SK-N-SH treated with all-trans-retinoic acid at 6 μM for 48 hours (cell line): ENCODE measurements around the gene AEN.
A peak's percentile ranks its signal among the peaks of the same experiment; 100 is the strongest.

Experiments used
- ATAC-seq: fragments of 200-7000 bp; cut with Tn5 transposase; 3 replicates; pipeline ENCODE4 v1.9.1; 2020; ENCODE audit warnings: mild to moderate bottlenecking, moderate library complexity
- ARNTL ChIP-seq: fragments of 450-650 bp; formaldehyde crosslinking; IDR thresholded peaks from 2 replicates; pipeline ENCODE4 v1.5.0; 2020; ENCODE audit warnings: low read depth, mild to moderate bottlenecking, moderate library complexity, borderline replicate concordance
- BACH2 ChIP-seq: fragments of 250-450 bp; sonication (Bioruptor Pico); IDR thresholded peaks from 2 replicates; pipeline ENCODE4 v1.9.0; 2021; ENCODE audit warnings: mild to moderate bottlenecking, borderline replicate concordance
- CSDC2 ChIP-seq: fragments of 250-450 bp; sonication (Bioruptor Pico); IDR thresholded peaks from 2 replicates; pipeline ENCODE4 v1.5.0; 2020; ENCODE audit warnings: mild to moderate bottlenecking, moderate library complexity
- ESRRG ChIP-seq: fragments of 250-450 bp; sonication (Bioruptor Pico); IDR thresholded peaks from 2 replicates; pipeline ENCODE4 v1.6.1; 2021; ENCODE audit warnings: mild to moderate bottlenecking
- ISL1 ChIP-seq: fragments of 250-450 bp; sonication (Bioruptor Pico); IDR thresholded peaks from 2 replicates; pipeline ENCODE4 v2.1.2; 2022; ENCODE audit warnings: mild to moderate bottlenecking, moderate library complexity
- OSR1 ChIP-seq: fragments of 250-450 bp; sonication (Bioruptor Pico); IDR thresholded peaks from 2 replicates; pipeline ENCODE4 v1.8.0; 2022; ENCODE audit warnings: moderate library complexity, mild to moderate bottlenecking, inconsistent platforms
- PPARA ChIP-seq: fragments of 250-450 bp; sonication (Bioruptor Pico); IDR thresholded peaks from 2 replicates; pipeline ENCODE4 v1.5.0; 2020; ENCODE audit warnings: mild to moderate bottlenecking, borderline replicate concordance
- RARB ChIP-seq: fragments of 250-450 bp; sonication (Bioruptor Pico); IDR thresholded peaks from 2 replicates; pipeline ENCODE4 v1.8.0; 2021; ENCODE audit warnings: mild to moderate bottlenecking, moderate library complexity
- SNAI2 ChIP-seq: fragments of 250-450 bp; sonication (Bioruptor Pico); IDR thresholded peaks from 2 replicates; pipeline ENCODE4 v1.5.0; 2020; ENCODE audit warnings: mild to moderate bottlenecking, moderate library complexity
- TCF4 ChIP-seq: fragments of 250-450 bp; sonication (Bioruptor Pico); IDR thresholded peaks from 2 replicates; pipeline ENCODE4 v1.8.0; 2021; ENCODE audit warnings: mild to moderate bottlenecking, moderate library complexity, borderline replicate concordance
- TOX ChIP-seq: fragments of 250-450 bp; sonication (Bioruptor Pico); IDR thresholded peaks from 2 replicates; pipeline ENCODE4 v1.8.0; 2021; ENCODE audit warnings: mild to moderate bottlenecking, moderate library complexity, borderline replicate concordance
- ZC3H10 ChIP-seq: fragments of 250-450 bp; sonication (Bioruptor Pico); IDR thresholded peaks from 2 replicates; pipeline ENCODE4 v1.5.1; 2021; ENCODE audit warnings: mild to moderate bottlenecking, moderate library complexity
- ZFP3 ChIP-seq: fragments of 250-450 bp; sonication (Bioruptor Pico); IDR thresholded peaks from 2 replicates; pipeline ENCODE4 v1.5.0; 2020; ENCODE audit warnings: mild to moderate bottlenecking, moderate library complexity
- ZFP30 ChIP-seq: fragments of 450-650 bp; formaldehyde crosslinking; IDR thresholded peaks from 2 replicates; pipeline ENCODE4 v1.5.0; 2022; ENCODE audit warnings: mild to moderate bottlenecking, moderate library complexity
- ZNF565 ChIP-seq: fragments of 450-650 bp; formaldehyde crosslinking; conservative IDR thresholded peaks from 2 replicates; pipeline ENCODE4 v1.5.0; 2020; ENCODE audit warnings: low read depth, mild to moderate bottlenecking, moderate library complexity
- ZNF70 ChIP-seq: fragments of 450-650 bp; formaldehyde crosslinking; IDR thresholded peaks from 2 replicates; pipeline ENCODE4 v1.5.0; 2020; ENCODE audit warnings: mild to moderate bottlenecking, moderate library complexity
- ZNF8 ChIP-seq: fragments of 450-650 bp; formaldehyde crosslinking; IDR thresholded peaks from 2 replicates; pipeline ENCODE4 v1.5.0; 2020; ENCODE audit warnings: mild to moderate bottlenecking, moderate library complexity
- TF ChIP-seq, protein P1 (sequence below): fragments of 250-450 bp; sonication (Bioruptor Pico); IDR thresholded peaks from 2 replicates; pipeline ENCODE4 v1.8.0; 2020; ENCODE audit warnings: mild to moderate bottlenecking, moderate library complexity, borderline replicate concordance
- TF ChIP-seq, protein P2 (sequence below): fragments of 250-450 bp; sonication (Bioruptor Pico); IDR thresholded peaks from 2 replicates; pipeline ENCODE4 v1.5.0; 2020; ENCODE audit warnings: mild to moderate bottlenecking, moderate library complexity
- TF ChIP-seq, protein P3 (sequence below): fragments of 250-450 bp; sonication (Bioruptor Pico); IDR thresholded peaks from 2 replicates; pipeline ENCODE4 v1.5.1; 2021; ENCODE audit warnings: mild to moderate bottlenecking, moderate library complexity
- TF ChIP-seq, protein P4 (sequence below): fragments of 250-450 bp; sonication (Bioruptor Pico); IDR thresholded peaks from 2 replicates; pipeline ENCODE4 v1.8.0; 2021; ENCODE audit warnings: low read depth, mild to moderate bottlenecking, moderate library complexity, borderline replicate concordance

The AEN gene

DNA sequence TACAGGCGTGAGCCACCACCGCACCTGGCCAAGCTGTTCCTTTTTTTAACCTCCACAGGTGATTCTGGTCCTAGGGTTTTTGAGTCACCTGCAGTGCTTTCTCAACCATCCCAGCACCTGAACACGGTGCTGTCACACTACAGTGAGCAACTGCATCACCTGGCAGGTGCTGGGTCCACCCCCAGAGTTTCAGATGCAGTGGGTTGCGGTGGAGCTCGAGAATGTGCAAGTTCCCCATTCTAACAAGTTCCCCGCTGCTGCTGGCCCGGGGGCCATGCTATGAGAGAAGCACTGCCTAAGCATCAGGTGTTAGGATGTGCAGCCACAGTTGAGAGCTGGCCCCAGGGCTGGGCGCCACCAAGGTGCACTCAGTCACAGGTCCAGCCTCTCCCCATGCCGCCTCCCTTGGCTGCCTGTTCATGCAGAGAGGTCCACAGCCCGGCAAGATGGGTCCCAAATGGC lies 35.7 kb downstream of the AEN start (continued):
- TF ChIP-seq, protein P1, sequence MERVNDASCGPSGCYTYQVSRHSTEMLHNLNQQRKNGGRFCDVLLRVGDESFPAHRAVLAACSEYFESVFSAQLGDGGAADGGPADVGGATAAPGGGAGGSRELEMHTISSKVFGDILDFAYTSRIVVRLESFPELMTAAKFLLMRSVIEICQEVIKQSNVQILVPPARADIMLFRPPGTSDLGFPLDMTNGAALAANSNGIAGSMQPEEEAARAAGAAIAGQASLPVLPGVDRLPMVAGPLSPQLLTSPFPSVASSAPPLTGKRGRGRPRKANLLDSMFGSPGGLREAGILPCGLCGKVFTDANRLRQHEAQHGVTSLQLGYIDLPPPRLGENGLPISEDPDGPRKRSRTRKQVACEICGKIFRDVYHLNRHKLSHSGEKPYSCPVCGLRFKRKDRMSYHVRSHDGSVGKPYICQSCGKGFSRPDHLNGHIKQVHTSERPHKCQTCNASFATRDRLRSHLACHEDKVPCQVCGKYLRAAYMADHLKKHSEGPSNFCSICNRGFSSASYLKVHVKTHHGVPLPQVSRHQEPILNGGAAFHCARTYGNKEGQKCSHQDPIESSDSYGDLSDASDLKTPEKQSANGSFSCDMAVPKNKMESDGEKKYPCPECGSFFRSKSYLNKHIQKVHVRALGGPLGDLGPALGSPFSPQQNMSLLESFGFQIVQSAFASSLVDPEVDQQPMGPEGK (CRISPR knock-in tag) = no peak
- TF ChIP-seq ZNF70 (no peak), BACH2 (no peak), SNAI2 (CRISPR knock-in tag) (no peak)

DNA sequence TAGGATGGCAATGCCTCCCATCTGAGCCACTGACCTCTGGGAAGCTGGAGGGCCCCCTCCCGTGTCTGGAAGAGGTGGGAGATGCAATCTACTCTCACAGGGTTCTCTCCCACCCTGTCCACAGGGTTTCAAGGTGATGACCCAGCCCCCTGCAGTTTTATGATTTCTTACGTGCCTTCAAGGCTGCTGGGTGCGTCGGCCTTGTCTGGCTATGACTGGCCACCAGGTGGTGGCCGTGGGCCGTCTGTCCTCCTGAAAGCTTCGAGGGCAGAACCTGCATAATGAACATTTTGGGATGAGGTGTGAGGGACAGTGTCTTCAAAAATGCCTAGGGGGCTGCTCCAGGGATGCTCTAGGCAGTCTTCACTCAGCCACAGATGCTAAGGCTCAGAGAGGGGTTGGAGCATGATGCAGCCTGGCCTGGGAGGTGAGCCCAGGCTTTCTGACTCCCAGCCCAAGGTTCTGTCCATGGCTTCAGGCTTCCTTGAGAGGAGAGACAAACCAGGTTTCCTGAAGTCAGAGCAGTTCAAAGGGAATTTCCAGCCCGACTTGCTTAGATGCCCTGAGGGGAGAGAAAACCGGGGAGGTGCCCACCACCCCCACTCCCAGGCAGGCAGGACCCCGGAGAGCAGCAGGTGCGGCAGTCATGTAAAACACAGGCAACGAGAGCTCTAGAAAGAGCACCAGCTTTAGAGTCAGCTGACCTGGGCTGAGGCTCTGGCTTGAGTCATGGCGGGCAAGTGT lies 36.4 kb downstream of the AEN start:
- TF ChIP-seq CSDC2 (CRISPR knock-in tag) (no peak), OSR1 (CRISPR knock-in tag) (no peak), TCF4 (CRISPR knock-in tag) (no peak), ARNTL (no peak), BACH2 (no peak), ZNF565 (no peak), ESRRG (no peak)
- TF ChIP-seq, protein P1 (CRISPR knock-in tag) = no peak
- TF ChIP-seq, protein P2, sequence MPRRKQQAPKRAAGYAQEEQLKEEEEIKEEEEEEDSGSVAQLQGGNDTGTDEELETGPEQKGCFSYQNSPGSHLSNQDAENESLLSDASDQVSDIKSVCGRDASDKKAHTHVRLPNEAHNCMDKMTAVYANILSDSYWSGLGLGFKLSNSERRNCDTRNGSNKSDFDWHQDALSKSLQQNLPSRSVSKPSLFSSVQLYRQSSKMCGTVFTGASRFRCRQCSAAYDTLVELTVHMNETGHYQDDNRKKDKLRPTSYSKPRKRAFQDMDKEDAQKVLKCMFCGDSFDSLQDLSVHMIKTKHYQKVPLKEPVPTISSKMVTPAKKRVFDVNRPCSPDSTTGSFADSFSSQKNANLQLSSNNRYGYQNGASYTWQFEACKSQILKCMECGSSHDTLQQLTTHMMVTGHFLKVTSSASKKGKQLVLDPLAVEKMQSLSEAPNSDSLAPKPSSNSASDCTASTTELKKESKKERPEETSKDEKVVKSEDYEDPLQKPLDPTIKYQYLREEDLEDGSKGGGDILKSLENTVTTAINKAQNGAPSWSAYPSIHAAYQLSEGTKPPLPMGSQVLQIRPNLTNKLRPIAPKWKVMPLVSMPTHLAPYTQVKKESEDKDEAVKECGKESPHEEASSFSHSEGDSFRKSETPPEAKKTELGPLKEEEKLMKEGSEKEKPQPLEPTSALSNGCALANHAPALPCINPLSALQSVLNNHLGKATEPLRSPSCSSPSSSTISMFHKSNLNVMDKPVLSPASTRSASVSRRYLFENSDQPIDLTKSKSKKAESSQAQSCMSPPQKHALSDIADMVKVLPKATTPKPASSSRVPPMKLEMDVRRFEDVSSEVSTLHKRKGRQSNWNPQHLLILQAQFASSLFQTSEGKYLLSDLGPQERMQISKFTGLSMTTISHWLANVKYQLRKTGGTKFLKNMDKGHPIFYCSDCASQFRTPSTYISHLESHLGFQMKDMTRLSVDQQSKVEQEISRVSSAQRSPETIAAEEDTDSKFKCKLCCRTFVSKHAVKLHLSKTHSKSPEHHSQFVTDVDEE = no peak
- TF ChIP-seq, all 23 proteins: peak for 0

DNA sequence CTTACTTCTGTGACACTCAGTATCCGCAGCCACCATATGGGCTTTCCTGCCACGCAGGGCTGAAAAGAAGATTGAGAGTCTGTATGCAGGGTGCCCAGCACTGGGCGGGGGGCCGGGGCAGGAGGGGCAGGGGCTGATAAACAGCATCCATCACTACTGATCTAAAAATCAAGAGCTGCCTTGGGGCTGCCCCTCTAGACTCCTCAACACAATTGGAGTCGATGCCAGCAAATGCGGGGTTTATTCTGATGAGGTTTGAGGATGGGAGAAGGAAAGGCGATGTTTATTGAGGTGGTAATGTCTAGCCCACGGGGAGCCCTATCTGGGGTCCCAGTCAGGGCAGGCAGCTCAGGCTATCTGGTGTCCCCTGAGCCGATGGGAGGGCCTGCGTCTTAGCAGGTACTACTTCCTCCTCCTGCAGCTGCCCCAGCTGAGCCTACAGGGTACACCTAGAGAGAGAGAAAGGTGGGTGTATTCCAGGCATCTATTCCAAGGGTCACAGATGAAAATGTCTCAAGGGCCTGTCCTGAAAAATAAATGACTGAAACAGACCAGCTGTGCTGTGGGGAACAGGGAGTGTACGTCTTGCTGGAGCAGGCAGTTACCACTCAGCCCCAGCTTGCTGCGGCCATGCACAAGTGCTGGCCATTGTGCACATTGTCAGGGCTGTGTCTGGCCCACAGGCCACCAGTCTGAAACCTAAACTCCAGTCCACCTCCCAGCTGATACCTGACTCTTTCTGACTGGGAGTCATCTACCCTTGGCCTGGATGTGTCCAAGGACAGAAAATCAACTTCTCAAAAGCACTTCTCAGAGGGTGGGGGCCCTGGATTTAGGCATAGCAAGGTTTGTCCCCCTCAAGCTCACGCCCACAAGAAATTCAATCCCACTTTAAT lies 37.2 kb downstream of the AEN start:
- TF ChIP-seq ZFP30 (CRISPR knock-in tag) = no peak
- no peak for TF ChIP-seq ZNF8 (CRISPR knock-in tag)
- TF ChIP-seq, protein P3, sequence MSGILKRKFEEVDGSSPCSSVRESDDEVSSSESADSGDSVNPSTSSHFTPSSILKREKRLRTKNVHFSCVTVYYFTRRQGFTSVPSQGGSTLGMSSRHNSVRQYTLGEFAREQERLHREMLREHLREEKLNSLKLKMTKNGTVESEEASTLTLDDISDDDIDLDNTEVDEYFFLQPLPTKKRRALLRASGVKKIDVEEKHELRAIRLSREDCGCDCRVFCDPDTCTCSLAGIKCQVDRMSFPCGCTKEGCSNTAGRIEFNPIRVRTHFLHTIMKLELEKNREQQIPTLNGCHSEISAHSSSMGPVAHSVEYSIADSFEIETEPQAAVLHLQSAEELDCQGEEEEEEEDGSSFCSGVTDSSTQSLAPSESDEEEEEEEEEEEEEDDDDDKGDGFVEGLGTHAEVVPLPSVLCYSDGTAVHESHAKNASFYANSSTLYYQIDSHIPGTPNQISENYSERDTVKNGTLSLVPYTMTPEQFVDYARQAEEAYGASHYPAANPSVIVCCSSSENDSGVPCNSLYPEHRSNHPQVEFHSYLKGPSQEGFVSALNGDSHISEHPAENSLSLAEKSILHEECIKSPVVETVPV (CRISPR knock-in tag) = no peak
- no peak for TF ChIP-seq ESRRG
- no peak for TF ChIP-seq BACH2
- TF ChIP-seq, all 23 proteins: peak for 0
- ATAC-seq = no peak; the same call in 2 of the 3 replicates

More for the DNA sequence above, 36.4 kb downstream of the AEN start:
- ATAC-seq = peak; percentile 86

DNA sequence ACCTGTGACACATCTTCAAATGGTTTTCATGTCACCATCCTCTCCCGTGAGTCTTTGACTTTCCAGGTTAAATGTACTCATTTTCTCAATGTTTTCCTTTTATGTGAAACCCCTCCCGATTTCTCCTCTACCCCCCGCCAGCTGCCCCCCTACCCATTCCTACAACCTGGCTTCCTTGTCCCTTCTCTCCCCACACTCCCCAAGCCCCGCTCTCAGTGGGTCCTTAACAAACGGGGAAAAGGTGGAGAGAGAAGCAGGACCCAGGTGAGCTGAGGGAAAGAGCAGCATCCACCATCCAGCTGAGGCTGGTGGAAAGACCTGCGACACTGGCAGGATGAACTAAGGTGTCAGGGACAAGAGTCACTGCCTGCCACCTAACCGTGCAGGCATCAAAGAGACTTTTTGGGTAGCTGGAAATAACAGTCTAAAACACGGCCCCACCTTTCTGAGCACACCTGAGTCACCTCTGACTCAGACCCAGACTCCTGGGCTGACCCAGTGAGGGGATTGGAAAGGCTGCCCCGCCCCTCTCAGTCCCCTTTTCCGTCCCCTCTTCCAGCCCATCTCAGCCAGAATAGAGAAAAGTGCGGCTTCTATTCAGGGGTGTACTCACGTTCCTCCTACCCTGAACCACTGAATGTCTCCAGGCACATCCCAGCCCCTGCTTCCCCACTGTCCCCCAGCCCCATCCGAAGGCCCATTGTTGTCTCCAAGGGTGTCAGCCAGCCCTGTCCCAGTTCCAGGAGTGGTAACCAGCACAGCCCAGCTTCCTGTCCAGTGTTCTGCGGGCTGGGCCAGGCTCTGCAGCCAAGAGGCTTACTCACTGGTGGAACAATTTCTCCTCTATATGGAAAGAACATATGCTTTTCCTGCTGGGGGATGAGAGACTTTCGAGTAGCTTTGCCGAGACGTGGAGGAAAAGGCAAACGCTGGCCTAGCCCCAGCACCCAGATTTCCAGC lies 38.1 kb downstream of the AEN start:
- ATAC-seq = no peak
- no peak for TF ChIP-seq ESRRG
- no peak for TF ChIP-seq ARNTL
- no peak for TF ChIP-seq ZNF8 (CRISPR knock-in tag)
- no peak for TF ChIP-seq RARB (CRISPR knock-in tag)
- TF ChIP-seq, protein P4, sequence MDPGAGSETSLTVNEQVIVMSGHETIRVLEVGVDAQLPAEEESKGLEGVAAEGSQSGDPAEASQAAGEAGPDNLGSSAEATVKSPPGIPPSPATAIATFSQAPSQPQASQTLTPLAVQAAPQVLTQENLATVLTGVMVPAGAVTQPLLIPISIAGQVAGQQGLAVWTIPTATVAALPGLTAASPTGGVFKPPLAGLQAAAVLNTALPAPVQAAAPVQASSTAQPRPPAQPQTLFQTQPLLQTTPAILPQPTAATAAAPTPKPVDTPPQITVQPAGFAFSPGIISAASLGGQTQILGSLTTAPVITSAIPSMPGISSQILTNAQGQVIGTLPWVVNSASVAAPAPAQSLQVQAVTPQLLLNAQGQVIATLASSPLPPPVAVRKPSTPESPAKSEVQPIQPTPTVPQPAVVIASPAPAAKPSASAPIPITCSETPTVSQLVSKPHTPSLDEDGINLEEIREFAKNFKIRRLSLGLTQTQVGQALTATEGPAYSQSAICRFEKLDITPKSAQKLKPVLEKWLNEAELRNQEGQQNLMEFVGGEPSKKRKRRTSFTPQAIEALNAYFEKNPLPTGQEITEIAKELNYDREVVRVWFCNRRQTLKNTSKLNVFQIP (CRISPR knock-in tag) = no peak
- TF ChIP-seq ZNF565 = no peak
- no peak for TF ChIP-seq PPARA (CRISPR knock-in tag)
- no peak for TF ChIP-seq ZNF70
- TF ChIP-seq ZFP3 = no peak
- TF ChIP-seq, protein P3 (CRISPR knock-in tag) = no peak
- no peak for TF ChIP-seq ZC3H10 (CRISPR knock-in tag)
- TF ChIP-seq ISL1 (CRISPR knock-in tag) = no peak
- TF ChIP-seq TOX (CRISPR knock-in tag) = no peak
- TF ChIP-seq SNAI2 (CRISPR knock-in tag) = no peak
